A673 (cell line): ENCODE data around the gene ESRRB. TPM values are rescaled to one million over a fixed set of nuclear protein-coding genes. Genes with fewer than 3 reads are reported as not detected.

Experiments used
- BruUV-seq: library from RNA; stranded (reverse); fragments of 400-500 nt; replicated peaks from 2 replicates; lab custom pipeline; 2021; lab: Mats Ljungman, UMichigan
- CTCF ChIA-PET: fragments of 300-600 bp; sonication (Branson Sonifier 250); formaldehyde crosslinking; loops from one replicate; lab custom pipeline; 2022; ENCODE audit warnings: antibody characterized with exemption; lab: Charles Lee
- POLR2A ChIA-PET: fragments of 300-600 bp; sonication (Branson Sonifier 250); formaldehyde crosslinking; loops from one replicate; lab custom pipeline; 2022; ENCODE audit warnings: antibody characterized with exemption; ENCODE audit not compliant: low non-redundant PET; lab: Charles Lee
- DNase-seq: peaks from one replicate; pipeline ENCODE4 v3.0.0-alpha.2; 2015; ENCODE audit warnings: low spot score
- H3K27ac ChIP-seq: fragments of 200-600 bp; sonication (generic); 2 replicates; pipeline ENCODE4 v1.5.1; 2016; ENCODE audit warnings: mixed run types, low read depth, mild to moderate bottlenecking, mixed read lengths, antibody characterized with exemption, low read length; ENCODE audit not compliant: poor library complexity, severe bottlenecking
- H3K27me3 ChIP-seq: fragments of 200-600 bp; sonication (generic); replicated peaks from 2 replicates; pipeline ENCODE4 v1.6.1; 2017; ENCODE audit warnings: mixed run types, low read depth, mild to moderate bottlenecking, mixed read lengths, antibody characterized with exemption, low read length; ENCODE audit not compliant: insufficient read depth, poor library complexity
- H3K36me3 ChIP-seq: fragments of 200-600 bp; sonication (generic); 2 replicates; pipeline ENCODE4 v1.6.1; 2016; ENCODE audit warnings: mixed run types, mild to moderate bottlenecking, mixed read lengths, antibody characterized with exemption, low read length; ENCODE audit not compliant: insufficient read depth, poor library complexity, severe bottlenecking
- H3K4me1 ChIP-seq: fragments of 200-600 bp; sonication (generic); 2 replicates; pipeline ENCODE4 v1.6.1; 2017; ENCODE audit warnings: mixed run types, mild to moderate bottlenecking, mixed read lengths, antibody characterized with exemption, low read length; ENCODE audit not compliant: insufficient read depth, poor library complexity, severe bottlenecking
- H3K4me3 ChIP-seq: fragments of 200-600 bp; sonication (generic); 2 replicates; pipeline ENCODE4 v1.5.1; 2016; ENCODE audit warnings: low read depth, mixed run types, mild to moderate bottlenecking, mixed read lengths, low read length; ENCODE audit not compliant: poor library complexity, severe bottlenecking
- H3K9me3 ChIP-seq: fragments of 200-600 bp; sonication (generic); 2 replicates; pipeline ENCODE4 v1.6.1; 2016; ENCODE audit warnings: mixed run types, low read depth, mild to moderate bottlenecking, mixed read lengths, antibody characterized with exemption, low read length; ENCODE audit not compliant: poor library complexity, severe bottlenecking
- CTCF ChIP-seq: fragments of 300-800, 200-600 bp; sonication (generic); conservative IDR thresholded peaks from 2 replicates; pipeline ENCODE4 v1.5.1; 2017; ENCODE audit warnings: low read depth, mild to moderate bottlenecking, antibody characterized with exemption, low read length, moderate library complexity, mixed read lengths
- EZH2 ChIP-seq: fragments of 200-600 bp; sonication (generic); IDR thresholded peaks from 2 replicates; pipeline ENCODE4 v1.6.1; 2017; ENCODE audit warnings: borderline replicate concordance, low read depth, mild to moderate bottlenecking, mixed read lengths, antibody characterized with exemption, low read length; ENCODE audit not compliant: poor library complexity, severe bottlenecking
- intact Hi-C: fragments of 100-400 bp; cut with micrococcal nuclease; formaldehyde crosslinking; loops from one replicate; pipeline ENCODE4 v1.10.0; 2022; ENCODE audit not compliant: unreplicated experiment
- total RNA-seq: library from RNA; stranded (reverse); gene quantifications from 2 replicates; pipeline ENCODE4 v1.2.3, GENCODE V29; 2021

Gene ESRRB
- total RNA-seq, 1 experiment from 2014 or later = 0.47 TPM

- ChIA-PET CTCF (no interaction called here), POLR2A (interaction anchor here (0.7 kb wide), 1 partner anchor 107 kb away, joined by 5 read pairs; no protein-coding TSS in a partner anchor)
- intact Hi-C loops = no loop called here
- Histone ChIP-seq H3K4me1 (peaks cover 14% of the 10 kb centered on the region), H3K4me3 (no peak overlapping the region), H3K9me3 (no peaks in the 10 kb centered on the region), H3K36me3 (no peaks in the 10 kb centered on the region), H3K27ac (peak overlapping the region; percentile 52), H3K27me3 (no peaks in the 10 kb centered on the region)
- TF ChIP-seq CTCF (no peak), EZH2 (no peak)
- BruUV-seq = no TSS peak
- no peak for DNase-seq
Measured at GRCh38 chr14:76430475-76430980, 54.6 kb downstream of the ESRRB start.

- Histone ChIP-seq H3K4me1 (peaks cover 14% of the 10 kb centered on the region), H3K9me3 (no peaks in the 10 kb centered on the region), H3K27me3 (no peaks in the 10 kb centered on the region), H3K36me3 (no peaks in the 10 kb centered on the region), H3K4me3 (no peak overlapping the region), H3K27ac (no peak overlapping the region)
- POLR2A ChIA-PET = no interaction called here
- no peak for DNase-seq
- TF ChIP-seq EZH2 = no peak
- no peak for TF ChIP-seq CTCF
- CTCF ChIA-PET = no interaction called here
- no TSS peak for BruUV-seq
- intact Hi-C loops = no loop called here
Measured at GRCh38 chr14:76431538-76431937, 55.6 kb downstream of the ESRRB start.

GRCh38 chr14:76432827-76433752 is 57.2 kb downstream of the ESRRB start:
- ChIA-PET POLR2A (no interaction called here), CTCF (no interaction called here)
- BruUV-seq = no TSS peak
- Histone ChIP-seq H3K4me1 (peaks cover 8% of the 10 kb centered on the region), H3K4me3 (no peak overlapping the region), H3K36me3 (no peaks in the 10 kb centered on the region), H3K27me3 (no peaks in the 10 kb centered on the region), H3K9me3 (no peaks in the 10 kb centered on the region), H3K27ac (no peak overlapping the region)
- no peak for DNase-seq
- no peak for TF ChIP-seq EZH2
- TF ChIP-seq CTCF = no peak
- intact Hi-C loops = no loop called here
